Neuron (in vitro differentiated cells): ENCODE measurements around the gene GOLGA8O.
"Not testable (repeated sequence)": the region's sequence is repeated elsewhere in the genome, so short reads cannot be mapped to it uniquely, and the experiment has no call there.

Experiments used
- H2AFZ ChIP-seq: one replicate; pipeline ENCODE4 v1.6.1; 2013; ENCODE audit warnings: low read depth, mild to moderate bottlenecking, inconsistent platforms, low read length, moderate library complexity
- H3K27me3 ChIP-seq: one replicate; pipeline ENCODE4 v1.6.1; 2013; ENCODE audit warnings: low read length; ENCODE audit not compliant: insufficient read depth
- H3K36me3 ChIP-seq: one replicate; pipeline ENCODE4 v1.6.1; 2013; ENCODE audit warnings: low read length; ENCODE audit not compliant: insufficient read depth
- H3K4me1 ChIP-seq: one replicate; pipeline ENCODE4 v1.6.1; 2013; ENCODE audit warnings: low read length; ENCODE audit not compliant: insufficient read depth
- H3K4me3 ChIP-seq: 2 replicates; pipeline ENCODE4 v1.5.1; 2013; ENCODE audit warnings: mild to moderate bottlenecking, low read length, moderate library complexity
- H3K9me3 ChIP-seq: one replicate; pipeline ENCODE4 v1.6.1; 2013; ENCODE audit warnings: low read length

The GOLGA8O gene, protein sequence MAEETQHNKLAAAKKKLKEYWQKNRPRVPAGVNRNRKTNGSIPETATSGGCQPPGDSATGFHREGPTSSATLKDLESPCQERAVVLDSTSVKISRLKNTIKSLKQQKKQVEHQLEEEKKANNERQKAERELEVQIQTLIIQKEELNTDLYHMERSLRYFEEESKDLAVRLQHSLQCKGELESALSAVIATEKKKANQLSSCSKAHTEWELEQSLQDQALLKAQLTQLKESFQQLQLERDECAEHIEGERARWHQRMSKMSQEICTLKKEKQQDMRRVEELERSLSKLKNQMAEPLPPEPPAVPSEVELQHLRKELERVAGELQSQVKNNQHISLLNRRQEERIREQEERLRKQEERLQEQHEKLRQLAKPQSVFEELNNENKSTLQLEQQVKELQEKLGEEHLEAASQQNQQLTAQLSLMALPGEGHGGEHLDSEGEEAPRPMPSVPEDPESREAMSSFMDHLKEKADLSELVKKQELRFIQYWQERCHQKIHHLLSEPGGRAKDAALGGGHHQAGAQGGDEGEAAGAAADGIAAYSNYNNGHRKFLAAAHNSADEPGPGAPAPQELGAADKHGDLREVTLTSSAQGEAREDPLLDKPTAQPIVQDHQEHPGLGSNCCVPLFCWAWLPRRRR

DNA sequence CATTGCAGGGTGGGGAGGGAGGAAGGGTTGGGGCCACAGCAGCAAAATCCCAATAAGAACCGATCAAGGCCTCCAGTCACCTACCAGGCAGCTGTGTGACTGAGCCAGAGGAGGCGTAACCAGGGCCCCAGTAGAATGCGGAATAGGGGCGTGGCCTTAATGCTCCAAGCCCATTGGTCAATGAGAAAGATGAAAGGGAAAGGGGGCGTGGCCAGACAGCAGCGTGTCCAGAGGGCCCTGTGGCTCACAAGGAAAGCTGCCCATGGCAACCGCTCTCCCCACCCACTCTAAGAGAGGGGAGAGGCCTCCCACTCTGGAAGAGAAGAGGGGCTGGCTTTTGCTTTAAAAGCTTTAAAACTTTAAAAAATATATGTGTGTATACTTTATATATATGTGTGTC lies at the start of gene GOLGA8O:
Gene GOLGA8O (minus strand): TSS at position 101 of the 400 bp plus-strand sequence. CDS start 98 bp downstream, at position 3.
- not testable (repeated sequence) for H3K4me1 ChIP-seq, H3K9me3 ChIP-seq, H3K4me3 ChIP-seq, H2AFZ ChIP-seq, H3K27me3 ChIP-seq, H3K36me3 ChIP-seq

DNA sequence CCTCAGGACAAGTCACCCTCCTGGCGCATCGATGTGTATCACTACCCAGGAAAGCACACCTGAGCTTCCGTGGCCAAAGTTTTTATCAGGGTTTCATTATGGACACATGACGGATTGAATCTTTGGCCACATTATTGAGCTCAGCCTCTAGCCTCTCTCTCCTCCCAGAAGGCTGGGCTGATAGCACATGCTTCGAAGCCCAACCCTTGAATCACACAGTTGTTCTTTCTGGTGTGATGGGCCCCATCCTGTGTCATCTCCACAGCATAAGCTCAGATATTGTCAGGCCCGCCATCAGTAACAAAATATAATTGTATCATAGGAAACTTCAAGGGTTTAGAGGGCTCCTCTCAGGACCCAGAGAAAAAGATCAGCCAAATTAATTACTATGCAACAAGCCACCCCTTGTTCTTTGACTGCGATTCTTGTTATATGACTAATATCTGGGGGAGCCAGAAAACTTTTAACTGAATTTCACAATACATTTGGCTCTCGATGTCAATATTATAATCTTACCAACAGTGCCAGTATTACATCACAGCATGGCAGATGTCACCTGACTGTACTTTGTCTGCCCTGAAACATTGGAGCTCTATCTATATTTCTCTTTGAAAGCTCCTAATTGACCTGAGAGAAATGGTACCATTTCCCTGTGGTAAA lies 48.8 kb upstream of the GOLGA8O start:
- H3K9me3 ChIP-seq, H3K4me3 ChIP-seq, H3K27me3 ChIP-seq, H3K36me3 ChIP-seq, H2AFZ ChIP-seq, H3K4me1 ChIP-seq: not testable (repeated sequence)

DNA sequence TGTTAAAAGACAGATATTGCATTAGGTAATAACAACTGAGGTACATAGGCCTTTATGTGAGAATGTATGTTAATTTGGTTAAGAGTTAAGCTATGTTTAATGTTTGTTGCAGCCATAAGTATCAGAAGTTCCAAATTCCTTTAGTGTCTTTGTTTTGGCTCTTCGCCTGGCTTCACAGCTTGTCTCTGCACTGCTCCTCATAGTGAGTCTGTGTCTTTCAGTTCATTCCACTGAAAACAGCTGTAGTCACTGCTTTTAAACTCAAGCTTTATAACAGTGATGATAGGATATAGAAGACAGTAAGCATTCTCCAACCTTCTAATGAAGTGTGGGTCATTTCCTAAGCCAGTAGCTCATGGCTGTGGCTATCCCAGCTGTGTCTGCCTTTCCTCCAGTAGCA lies 47.5 kb upstream of the GOLGA8O start:
- H3K4me3 ChIP-seq, H3K27me3 ChIP-seq, H2AFZ ChIP-seq, H3K36me3 ChIP-seq, H3K9me3 ChIP-seq, H3K4me1 ChIP-seq: not testable (repeated sequence)

DNA sequence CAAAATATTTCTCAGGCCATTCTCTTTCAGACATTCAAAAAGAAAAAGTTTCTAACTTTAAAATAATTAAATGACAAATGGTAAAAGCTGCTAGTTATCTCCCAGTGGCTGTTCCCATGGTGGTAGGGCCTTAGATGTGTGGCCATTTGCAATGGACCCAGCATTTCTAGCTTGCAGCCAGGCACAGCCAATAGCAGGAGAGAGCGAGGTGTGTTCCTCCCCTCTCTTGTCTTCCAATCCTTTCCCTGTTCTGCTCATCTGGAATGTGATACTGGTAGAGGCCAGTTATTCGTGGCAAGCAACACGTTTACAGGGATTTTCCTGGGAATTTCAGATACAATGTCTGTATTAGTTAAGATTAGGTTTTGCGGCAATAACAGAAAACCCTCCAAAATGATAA lies 37.3 kb upstream of the GOLGA8O start:
- H3K4me1 ChIP-seq, H3K27me3 ChIP-seq, H3K9me3 ChIP-seq, H3K4me3 ChIP-seq, H2AFZ ChIP-seq, H3K36me3 ChIP-seq: not testable (repeated sequence)

DNA sequence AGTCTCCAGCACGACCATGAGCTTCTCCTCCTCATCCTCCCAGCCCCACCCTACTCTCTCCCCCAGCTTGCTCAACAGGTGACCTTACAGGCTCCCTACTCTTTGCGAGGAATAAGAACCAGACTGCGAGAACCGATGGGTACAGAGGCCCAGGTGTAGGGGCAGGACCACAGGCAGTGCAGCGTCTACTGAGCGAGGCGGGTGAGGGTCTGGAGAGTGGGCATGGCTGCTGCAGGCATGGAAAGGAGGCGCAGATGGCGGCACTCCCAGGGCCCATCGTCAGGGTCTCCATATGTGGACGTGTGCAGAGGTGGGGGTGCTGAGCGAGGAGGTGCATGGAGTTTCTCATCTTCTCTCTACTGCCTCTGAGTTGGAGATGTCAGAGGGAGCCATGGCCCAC lies 31.0 kb upstream of the GOLGA8O start:
- not testable (repeated sequence) for H3K9me3 ChIP-seq, H2AFZ ChIP-seq, H3K27me3 ChIP-seq, H3K4me1 ChIP-seq, H3K4me3 ChIP-seq, H3K36me3 ChIP-seq

DNA sequence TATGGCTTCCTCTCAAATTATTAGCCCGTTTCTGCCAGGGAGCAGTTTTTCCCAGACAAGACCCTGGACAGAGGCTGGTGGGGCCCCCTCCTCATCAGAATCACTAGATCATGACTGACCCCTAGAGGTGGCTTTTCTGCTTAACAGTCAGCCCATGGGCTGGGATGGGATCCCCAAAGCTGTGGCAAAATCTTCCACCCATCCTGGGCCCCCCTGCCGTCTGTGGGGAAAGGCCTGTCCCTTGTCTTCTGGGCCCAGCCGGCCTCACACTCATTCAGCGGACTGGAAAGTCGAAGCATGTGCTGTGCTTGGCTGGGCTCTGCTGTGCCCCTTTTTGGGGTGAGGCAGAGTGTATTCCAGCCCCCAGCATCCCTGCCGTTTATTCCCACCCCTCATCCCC lies 27.9 kb upstream of the GOLGA8O start:
- H3K36me3 ChIP-seq, H2AFZ ChIP-seq, H3K9me3 ChIP-seq, H3K4me3 ChIP-seq, H3K27me3 ChIP-seq, H3K4me1 ChIP-seq: not testable (repeated sequence)

DNA sequence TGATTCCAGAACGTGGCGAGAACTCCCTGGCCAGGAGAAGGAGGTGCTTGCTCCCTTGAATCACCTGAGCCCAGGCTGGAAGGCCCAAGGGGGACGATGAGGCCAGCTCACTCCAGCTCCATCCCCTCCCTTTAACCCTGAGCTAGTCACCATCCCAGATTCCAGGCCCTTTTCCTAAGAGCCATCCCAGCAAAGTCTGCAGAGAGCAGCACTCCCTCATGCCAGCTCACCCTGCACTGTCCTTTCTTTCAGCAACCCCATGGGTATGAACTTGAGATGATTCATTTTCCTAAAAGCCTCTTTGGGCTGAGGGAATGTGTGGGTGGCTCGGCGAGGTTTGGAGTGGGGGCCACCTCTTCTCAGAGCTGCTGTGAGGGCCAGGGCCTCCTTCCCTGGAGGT lies 26.2 kb upstream of the GOLGA8O start:
- H3K27me3 ChIP-seq, H2AFZ ChIP-seq, H3K4me1 ChIP-seq, H3K9me3 ChIP-seq, H3K4me3 ChIP-seq, H3K36me3 ChIP-seq: not testable (repeated sequence)

DNA sequence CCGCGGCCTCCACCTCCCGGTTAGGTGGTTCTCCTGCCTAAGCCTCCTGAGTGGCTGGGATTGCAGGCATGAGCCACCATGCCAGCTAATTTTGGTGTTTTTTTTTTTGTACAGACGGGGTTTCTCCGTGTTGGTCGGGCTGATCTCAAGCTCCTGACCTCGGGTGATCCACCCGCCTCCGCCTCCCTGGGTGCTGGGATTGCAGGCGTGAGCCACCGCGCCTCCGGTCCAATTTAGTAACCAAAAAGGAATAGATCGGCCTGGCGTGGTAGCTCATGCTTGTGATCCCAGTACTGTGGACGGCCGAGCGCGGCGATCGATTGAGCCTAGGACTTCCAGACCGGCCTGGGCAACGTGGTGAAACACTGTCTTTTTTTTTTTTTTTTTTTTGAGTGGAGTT lies 12.6 kb upstream of the GOLGA8O start:
- not testable (repeated sequence) for H3K4me1 ChIP-seq, H2AFZ ChIP-seq, H3K4me3 ChIP-seq, H3K9me3 ChIP-seq, H3K27me3 ChIP-seq, H3K36me3 ChIP-seq

DNA sequence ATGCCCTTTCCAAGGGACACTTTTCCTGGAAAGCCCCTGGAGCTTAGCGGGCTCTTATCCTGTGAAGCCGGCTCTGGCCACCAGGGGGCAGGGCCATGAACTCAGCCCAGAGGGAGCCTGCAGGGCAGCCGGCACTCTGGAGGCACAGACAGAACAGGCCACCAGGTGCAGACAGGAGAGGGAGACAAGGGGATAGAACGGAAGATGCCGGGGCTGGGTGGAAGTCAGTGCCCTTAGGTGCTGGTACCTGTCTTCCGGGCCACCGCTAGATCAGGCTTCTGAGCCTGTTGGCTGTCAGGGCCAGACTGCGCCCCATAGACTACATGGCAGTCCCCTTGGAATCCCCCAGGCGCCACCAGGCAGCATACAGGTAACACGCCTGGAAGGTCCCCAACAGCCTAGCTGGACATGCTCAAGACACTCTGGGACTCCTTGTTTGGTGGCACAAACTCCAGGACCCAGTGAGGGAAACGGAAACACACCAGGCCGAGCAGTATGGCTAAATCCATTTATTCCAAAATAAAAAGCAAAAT lies 14.9 kb downstream of the GOLGA8O start:
- H3K4me1 ChIP-seq, H2AFZ ChIP-seq, H3K4me3 ChIP-seq, H3K36me3 ChIP-seq, H3K9me3 ChIP-seq, H3K27me3 ChIP-seq: not testable (repeated sequence)

DNA sequence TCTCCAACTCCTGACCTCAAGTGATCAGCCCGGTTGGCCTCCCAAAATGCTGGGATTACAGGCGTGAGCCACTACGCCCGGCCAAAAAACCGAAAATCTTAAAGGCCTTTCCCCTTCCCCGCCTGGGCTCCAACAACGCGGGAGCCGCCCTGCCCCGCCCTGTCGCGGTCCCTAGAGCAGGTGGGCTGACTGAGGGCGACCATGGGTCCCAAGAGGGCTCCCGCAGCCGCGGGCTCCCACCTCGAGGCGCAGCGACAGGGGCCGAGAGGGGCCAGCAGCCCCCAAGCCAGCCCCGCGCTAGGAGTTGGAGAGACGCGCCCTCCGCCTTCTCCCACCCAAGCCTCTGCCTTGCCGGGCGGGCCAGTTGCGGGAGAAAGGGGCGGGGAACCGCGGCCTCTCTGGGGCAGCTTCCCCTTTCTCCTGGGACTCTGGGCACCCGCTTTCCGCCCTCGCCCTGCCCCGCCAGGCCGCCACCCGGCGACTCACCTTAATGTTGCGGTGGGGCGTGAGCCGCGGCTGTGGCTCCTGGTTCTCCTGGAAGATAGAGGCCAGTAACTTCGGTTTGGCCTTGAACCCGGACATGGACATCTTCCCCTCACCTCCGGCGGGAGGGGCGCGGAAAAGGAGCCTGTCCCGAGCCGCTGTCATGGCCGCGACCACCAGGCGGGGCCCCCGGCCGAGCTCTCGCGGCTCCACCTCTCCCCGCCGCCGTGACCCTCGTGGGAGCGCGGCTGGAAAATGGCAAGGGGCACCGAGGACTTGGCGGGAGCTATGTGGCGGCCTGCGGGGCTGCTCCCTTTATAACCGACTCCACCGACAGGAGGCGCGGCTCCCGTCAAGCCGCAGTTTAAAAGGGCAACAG lies 21.1 kb downstream of the GOLGA8O start:
- not testable (repeated sequence) for H3K27me3 ChIP-seq, H3K4me3 ChIP-seq, H3K9me3 ChIP-seq, H2AFZ ChIP-seq, H3K36me3 ChIP-seq, H3K4me1 ChIP-seq

DNA sequence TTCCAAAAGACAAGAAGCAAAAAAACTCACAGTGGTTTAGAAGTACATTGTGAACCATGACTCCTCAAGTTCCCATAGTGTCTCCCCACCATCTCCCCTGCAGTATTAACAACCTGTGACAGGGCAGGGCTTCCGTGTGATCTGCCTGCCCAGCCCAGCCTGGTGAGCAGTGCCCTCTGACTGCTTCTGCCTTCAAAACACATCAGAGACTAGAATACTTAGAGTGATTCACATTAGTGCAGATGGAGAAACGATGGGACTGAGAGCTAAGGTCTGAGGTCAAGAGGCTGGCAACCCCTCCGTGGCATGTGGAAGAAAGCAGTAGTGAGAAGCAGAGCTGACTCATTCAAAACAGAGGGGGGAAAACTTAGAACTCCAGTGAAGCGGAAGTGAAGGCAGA lies 27.8 kb downstream of the GOLGA8O start:
- not testable (repeated sequence) for H3K4me3 ChIP-seq, H2AFZ ChIP-seq, H3K9me3 ChIP-seq, H3K4me1 ChIP-seq, H3K36me3 ChIP-seq, H3K27me3 ChIP-seq

DNA sequence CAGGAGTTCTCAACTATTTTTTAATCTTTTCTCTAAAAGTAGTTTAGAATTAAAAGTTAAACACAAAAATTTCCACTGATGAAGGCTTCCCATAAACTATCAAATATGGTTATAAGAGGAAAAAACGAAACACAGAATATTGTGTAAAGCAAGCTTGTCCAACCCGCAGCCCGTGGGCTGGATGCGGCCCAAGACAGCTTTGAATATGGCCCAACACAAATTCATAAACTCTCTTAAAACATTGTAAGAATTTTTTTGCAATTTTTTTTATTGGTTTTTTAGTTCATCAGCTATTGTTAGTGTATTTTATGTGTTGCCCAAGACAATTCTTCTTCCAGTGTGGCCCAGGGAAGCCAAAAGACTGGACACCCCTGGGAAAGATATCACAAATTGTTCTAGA lies 28.9 kb downstream of the GOLGA8O start:
- not testable (repeated sequence) for H3K9me3 ChIP-seq, H3K4me1 ChIP-seq, H3K4me3 ChIP-seq, H3K27me3 ChIP-seq, H3K36me3 ChIP-seq, H2AFZ ChIP-seq

DNA sequence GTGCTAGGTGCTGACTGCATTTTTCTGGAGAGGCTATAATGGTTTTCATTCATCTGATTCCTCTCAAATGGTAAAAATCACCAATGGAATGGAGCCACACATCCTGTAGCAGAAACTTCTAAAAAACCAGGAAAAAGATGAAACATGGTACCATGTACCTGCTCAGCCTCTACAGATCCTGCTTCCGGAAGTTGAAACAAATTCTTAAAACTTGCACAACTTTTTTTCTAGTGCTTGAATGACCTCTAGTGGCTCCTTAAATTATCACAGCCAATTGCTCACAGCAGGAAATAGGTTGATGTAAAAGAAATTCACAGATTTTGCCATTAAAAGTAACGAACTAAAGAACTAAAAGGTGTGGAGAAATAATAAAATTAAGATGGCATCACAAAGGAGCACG lies 47.5 kb downstream of the GOLGA8O start:
- not testable (repeated sequence) for H3K36me3 ChIP-seq, H2AFZ ChIP-seq, H3K27me3 ChIP-seq, H3K9me3 ChIP-seq, H3K4me3 ChIP-seq, H3K4me1 ChIP-seq
